HL-60 (cell line): ENCODE data around the gene ANO6.

ENCODE experiments used
- POLR2AphosphoS5 ChIP-seq: IDR thresholded peaks from 2 replicates; pipeline ENCODE4 v1.6.1; 2012; ENCODE audit warnings: low read depth
- TF ChIP-seq, protein P1 (sequence below): IDR thresholded peaks from one replicate; pipeline ENCODE4 v1.5.1; 2011; ENCODE audit warnings: low read length, control low read depth, inconsistent platforms; ENCODE audit not compliant: insufficient read depth

DNA sequence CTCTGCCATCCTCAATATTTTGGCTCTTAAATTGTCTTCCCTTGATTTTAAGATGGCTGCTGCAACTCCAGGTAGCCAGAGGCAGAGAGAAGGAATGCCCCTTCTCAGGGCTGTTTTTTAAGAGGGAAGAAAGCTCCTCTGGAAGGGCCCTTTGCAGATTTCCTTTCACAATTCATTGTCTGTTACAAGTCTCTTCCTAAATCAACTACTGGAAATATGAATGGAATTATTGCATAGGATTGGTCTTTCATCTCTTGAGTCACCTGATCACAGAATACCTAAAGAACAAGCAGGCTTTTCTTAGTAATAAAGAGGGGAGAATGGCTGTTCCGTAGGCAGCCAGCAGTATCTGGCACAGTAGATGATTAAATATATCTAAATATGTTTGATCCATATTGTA, 118.5 kb downstream of the ANO6 start:
- TF ChIP-seq, protein P1, sequence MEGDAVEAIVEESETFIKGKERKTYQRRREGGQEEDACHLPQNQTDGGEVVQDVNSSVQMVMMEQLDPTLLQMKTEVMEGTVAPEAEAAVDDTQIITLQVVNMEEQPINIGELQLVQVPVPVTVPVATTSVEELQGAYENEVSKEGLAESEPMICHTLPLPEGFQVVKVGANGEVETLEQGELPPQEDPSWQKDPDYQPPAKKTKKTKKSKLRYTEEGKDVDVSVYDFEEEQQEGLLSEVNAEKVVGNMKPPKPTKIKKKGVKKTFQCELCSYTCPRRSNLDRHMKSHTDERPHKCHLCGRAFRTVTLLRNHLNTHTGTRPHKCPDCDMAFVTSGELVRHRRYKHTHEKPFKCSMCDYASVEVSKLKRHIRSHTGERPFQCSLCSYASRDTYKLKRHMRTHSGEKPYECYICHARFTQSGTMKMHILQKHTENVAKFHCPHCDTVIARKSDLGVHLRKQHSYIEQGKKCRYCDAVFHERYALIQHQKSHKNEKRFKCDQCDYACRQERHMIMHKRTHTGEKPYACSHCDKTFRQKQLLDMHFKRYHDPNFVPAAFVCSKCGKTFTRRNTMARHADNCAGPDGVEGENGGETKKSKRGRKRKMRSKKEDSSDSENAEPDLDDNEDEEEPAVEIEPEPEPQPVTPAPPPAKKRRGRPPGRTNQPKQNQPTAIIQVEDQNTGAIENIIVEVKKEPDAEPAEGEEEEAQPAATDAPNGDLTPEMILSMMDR, result no peak
- TF ChIP-seq POLR2AphosphoS5, result no peak
